GM23338 (cell line): ENCODE measurements around the gene FOXA1. TPM values are rescaled to one million over a fixed set of nuclear protein-coding genes. Genes with fewer than 3 reads are reported as not detected.

Experiments
- ATAC-seq: fragments of 200-7000 bp; cut with Tn5 transposase; 3 replicates; pipeline ENCODE4 v1.9.1; 2020
- DNase-seq: peaks from one replicate; pipeline ENCODE4 v3.0.0-alpha.2; 2015; ENCODE audit warnings: low spot score
- H2AFZ ChIP-seq: fragments of 200-600 bp; sonication (generic); 2 replicates; pipeline ENCODE4 v1.8.0; 2016; ENCODE audit warnings: antibody characterized with exemption, mild to moderate bottlenecking, moderate library complexity
- H3F3A ChIP-seq: fragments of 200-600 bp; sonication (generic); replicated peaks from 2 replicates; pipeline ENCODE4 v1.8.0; 2017; ENCODE audit warnings: antibody characterized with exemption, mixed run types, low read depth
- H3K27ac ChIP-seq: fragments of 200-600 bp; sonication (generic); 2 replicates; pipeline ENCODE4 v1.6.1; 2016; ENCODE audit warnings: low read depth
- H3K27me3 ChIP-seq: fragments of 200-600 bp; sonication (generic); 2 replicates; pipeline ENCODE4 v1.8.0; 2016; ENCODE audit warnings: mild to moderate bottlenecking, mixed run types, moderate library complexity; ENCODE audit not compliant: insufficient read depth
- H3K36me3 ChIP-seq: fragments of 200-600 bp; sonication (generic); 2 replicates; pipeline ENCODE4 v1.8.0; 2016; ENCODE audit warnings: mild to moderate bottlenecking; ENCODE audit not compliant: insufficient read depth
- H3K4me1 ChIP-seq: fragments of 200-600 bp; sonication (generic); 2 replicates; pipeline ENCODE4 v1.8.0; 2016; ENCODE audit warnings: mild to moderate bottlenecking, moderate library complexity; ENCODE audit not compliant: insufficient read depth
- H3K4me2 ChIP-seq: fragments of 200-600 bp; sonication (generic); 2 replicates; pipeline ENCODE4 v1.7.1; 2017; ENCODE audit warnings: mixed run types
- H3K4me3 ChIP-seq: fragments of 200-600 bp; sonication (generic); 2 replicates; pipeline ENCODE4 v1.6.1; 2016; ENCODE audit warnings: mixed run types
- H3K79me2 ChIP-seq: fragments of 200-600 bp; sonication (generic); replicated peaks from 2 replicates; pipeline ENCODE4 v1.8.0; 2017; ENCODE audit warnings: mild to moderate bottlenecking; ENCODE audit not compliant: insufficient read depth
- H3K9me2 ChIP-seq: fragments of 200-600 bp; sonication (generic); 2 replicates; pipeline ENCODE4 v1.8.0; 2017; ENCODE audit not compliant: insufficient read depth
- H4K20me1 ChIP-seq: fragments of 200-600 bp; sonication (generic); replicated peaks from 2 replicates; pipeline ENCODE4 v1.8.0; 2017; ENCODE audit warnings: mild to moderate bottlenecking; ENCODE audit not compliant: insufficient read depth
- H3K27ac Mint-ChIP-seq: 2 replicates; pipeline ENCODE4 v1.8.0; 2020; ENCODE audit warnings: inconsistent platforms, mild to moderate bottlenecking, moderate library complexity, mixed read lengths
- H3K27me3 Mint-ChIP-seq: 3 replicates; pipeline ENCODE4 v1.8.0; 2022; ENCODE audit warnings: low read depth, mild to moderate bottlenecking, moderate library complexity, mixed read lengths, inconsistent platforms; ENCODE audit not compliant: insufficient read depth, poor library complexity
- H3K36me3 Mint-ChIP-seq: 3 replicates; pipeline ENCODE4 v1.8.0; 2021; ENCODE audit warnings: low read depth, mild to moderate bottlenecking, inconsistent platforms, moderate library complexity, mixed read lengths
- H3K4me1 Mint-ChIP-seq: 3 replicates; pipeline ENCODE4 v1.8.0; 2020; ENCODE audit warnings: mild to moderate bottlenecking, inconsistent platforms, mixed read lengths
- H3K4me3 Mint-ChIP-seq: 3 replicates; pipeline ENCODE4 v1.8.0; 2021; ENCODE audit warnings: moderate library complexity, mild to moderate bottlenecking, inconsistent platforms, mixed read lengths
- H3K9me3 Mint-ChIP-seq: 3 replicates; pipeline ENCODE4 v1.8.0; 2020; ENCODE audit warnings: moderate library complexity, mild to moderate bottlenecking, inconsistent platforms, mixed read lengths
- EZH2 ChIP-seq: fragments of 200-600 bp; sonication (generic); IDR thresholded peaks from one replicate; pipeline ENCODE4 v1.8.0; 2017; ENCODE audit warnings: antibody characterized with exemption, mild to moderate bottlenecking, low read depth; ENCODE audit not compliant: unreplicated experiment
- EZH2phosphoT487 ChIP-seq: fragments of 200-600 bp; sonication (generic); IDR thresholded peaks from one replicate; pipeline ENCODE4 v1.8.1; 2018; ENCODE audit warnings: antibody characterized with exemption; ENCODE audit not compliant: unreplicated experiment
- ZNF114 ChIP-seq: fragments of 250-450 bp; sonication (Bioruptor Pico); IDR thresholded peaks from 2 replicates; pipeline ENCODE4 v1.5.0; 2020; ENCODE audit warnings: mild to moderate bottlenecking, moderate library complexity
- ZNF331 ChIP-seq: fragments of 250-450 bp; sonication (Bioruptor Pico); IDR thresholded peaks from 2 replicates; pipeline ENCODE4 v1.5.0; 2020; ENCODE audit warnings: low read depth, mild to moderate bottlenecking, moderate library complexity
- polyA plus RNA-seq: library from polyadenylated mRNA; unstranded; fragments of >200 nt; fragmentation: Nextera tagmentation; extraction: Ambion mirVana; gene quantifications from 2 replicates; pipeline ENCODE4 v1.2.1, GENCODE V29; 2016
- total RNA-seq: library from RNA; depleted of rRNA; stranded (reverse); fragments of >200 nt; shearing (Covaris generic); gene quantifications from 2 replicates; pipeline ENCODE4 v1.2.3, GENCODE V29; 2014
- TF ChIP-seq, protein P1 (sequence below): IDR thresholded peaks from 2 replicates; pipeline ENCODE4 v1.6.1; 2016; ENCODE audit warnings: antibody characterized with exemption
- TF ChIP-seq, protein P2 (sequence below), 2 experiments: fragments of 200-600 bp in 1 of 2; sonication (generic) in 1 of 2; conservative IDR thresholded peaks; 2 replicates each; pipeline versions ENCODE4 v1.5.1 to v1.6.1; 2016 to 2017; ENCODE audit warnings: antibody characterized with exemption in 2 of 2, low read depth in 2 of 2, mild to moderate bottlenecking in 2 of 2, moderate library complexity in 1 of 2
- TF ChIP-seq, protein P3 (sequence below): IDR thresholded peaks from one replicate; pipeline ENCODE4 v1.6.1; 2018; ENCODE audit warnings: antibody characterized with exemption; ENCODE audit not compliant: unreplicated experiment

Gene FOXA1
- total and polyA plus RNA-seq, 2 experiments from 2014 or later: not detected

DNA sequence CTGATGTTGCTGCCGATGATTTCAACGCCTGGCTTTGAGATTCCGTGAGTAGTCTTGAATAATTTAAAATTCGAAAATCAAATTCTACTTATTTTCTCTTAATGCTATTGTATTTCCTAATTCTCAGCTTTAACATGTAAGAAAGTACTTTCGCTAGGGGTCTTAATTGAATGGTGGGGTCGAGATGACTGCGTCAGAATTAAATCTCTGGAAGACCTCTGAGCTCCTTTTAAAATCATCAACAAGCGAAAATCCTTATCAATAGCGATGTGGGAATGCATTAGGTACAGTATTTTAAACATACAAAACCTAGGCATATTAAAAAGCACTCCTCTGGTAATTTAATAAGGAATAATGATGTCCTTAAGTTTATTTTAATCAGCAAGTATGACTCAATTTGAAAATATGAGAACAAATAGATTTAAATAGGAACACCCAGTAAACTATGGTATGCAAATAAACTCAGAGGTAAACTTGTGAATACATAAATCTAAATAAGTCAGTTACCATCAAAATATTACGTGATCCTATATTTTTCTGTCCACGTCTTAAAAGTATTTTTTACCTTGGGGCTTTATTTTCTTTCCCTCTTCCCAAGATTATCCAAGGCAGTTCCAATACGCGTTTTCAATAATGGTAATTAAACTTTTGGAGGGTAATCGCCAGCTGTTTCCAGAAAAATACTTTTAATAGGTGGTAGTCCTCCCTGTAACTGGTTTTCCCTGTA is 1.4 kb downstream of the FOXA1 start:
- Histone ChIP-seq H3K27ac (no peak overlapping the region), H3K36me3 (no peaks in the 10 kb centered on the region), H3F3A (peaks cover 17% of the 10 kb centered on the region), H3K4me3 (0 out of 2 replicates have a peak overlapping the region, but pooled peaks have one; percentile 50), H3K79me2 (no peaks in the 10 kb centered on the region), H3K27me3 (peaks cover 99% of the 10 kb centered on the region), H4K20me1 (peaks cover 40% of the 10 kb centered on the region), H3K4me2 (0 out of 2 replicates have a peak overlapping the region, but pooled peaks have one; percentile 76), H3K4me1 (peaks cover 52% of the 10 kb centered on the region), H3K9me2 (no peaks in the 10 kb centered on the region), H2AFZ (no peak overlapping the region)
- Mint-ChIP-seq H3K36me3 (no peaks in the 10 kb centered on the region; the same call in 2 of the 3 replicates), H3K4me3 (peak overlapping the region; percentile 76), H3K9me3 (no peaks in the 10 kb centered on the region; the same call in 2 of the 3 replicates), H3K4me1 (peaks cover 49% of the 10 kb centered on the region), H3K27ac (no peak overlapping the region), H3K27me3 (peaks cover 90% of the 10 kb centered on the region)
- no peak for ATAC-seq
- no peak for DNase-seq
- TF ChIP-seq, protein P1, sequence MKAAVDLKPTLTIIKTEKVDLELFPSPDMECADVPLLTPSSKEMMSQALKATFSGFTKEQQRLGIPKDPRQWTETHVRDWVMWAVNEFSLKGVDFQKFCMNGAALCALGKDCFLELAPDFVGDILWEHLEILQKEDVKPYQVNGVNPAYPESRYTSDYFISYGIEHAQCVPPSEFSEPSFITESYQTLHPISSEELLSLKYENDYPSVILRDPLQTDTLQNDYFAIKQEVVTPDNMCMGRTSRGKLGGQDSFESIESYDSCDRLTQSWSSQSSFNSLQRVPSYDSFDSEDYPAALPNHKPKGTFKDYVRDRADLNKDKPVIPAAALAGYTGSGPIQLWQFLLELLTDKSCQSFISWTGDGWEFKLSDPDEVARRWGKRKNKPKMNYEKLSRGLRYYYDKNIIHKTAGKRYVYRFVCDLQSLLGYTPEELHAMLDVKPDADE: no peak
- peak; percentile 11 for TF ChIP-seq EZH2

DNA sequence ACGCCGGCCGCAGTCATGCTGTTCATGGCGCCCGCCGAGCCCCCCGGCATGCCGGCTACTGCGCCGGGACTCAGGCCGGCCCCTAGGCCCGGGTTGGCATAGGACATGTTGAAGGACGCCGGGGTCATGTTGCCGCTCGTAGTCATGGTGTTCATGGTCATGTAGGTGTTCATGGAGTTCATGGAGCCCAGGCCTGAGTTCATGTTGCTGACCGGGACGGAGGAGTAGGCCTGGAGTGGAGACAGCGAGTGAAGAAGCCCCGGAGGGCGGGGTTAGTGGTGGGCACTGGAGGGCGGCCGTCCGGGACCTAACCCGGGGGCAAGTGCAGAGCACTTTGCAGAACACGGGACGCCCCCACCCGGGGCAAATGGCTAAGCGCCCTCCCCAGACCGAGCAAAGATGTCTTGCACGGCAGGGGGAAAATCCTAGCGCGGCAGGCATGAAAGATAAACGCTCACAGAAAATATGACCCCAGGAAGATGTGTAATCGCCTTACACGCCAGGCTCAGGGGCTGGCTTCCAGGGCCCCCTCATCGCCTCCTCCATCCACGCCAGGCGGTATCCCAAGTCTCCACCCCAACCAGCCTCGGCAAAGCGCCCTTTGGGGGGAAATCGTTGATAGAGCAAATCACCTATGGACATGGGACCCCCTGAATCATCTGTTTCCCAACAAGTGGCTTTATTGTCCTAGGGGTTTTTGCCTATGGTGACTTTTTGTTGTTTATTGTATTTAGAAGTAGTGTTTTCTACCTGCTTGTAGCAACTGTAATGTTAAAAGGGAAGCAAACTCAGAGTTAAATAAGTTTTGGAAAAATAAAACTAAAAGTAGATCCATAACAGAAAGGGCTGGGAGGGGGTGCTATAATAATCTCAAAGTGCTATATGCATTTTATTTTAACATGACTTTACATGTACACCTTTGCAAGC is 2.3 kb downstream of the FOXA1 start:
- no peaks in the 10 kb centered on the region; the same call in 2 of the 3 replicates for H3K36me3 Mint-ChIP-seq
- peak overlapping the region; percentile 53 for H3K4me3 Mint-ChIP-seq
- Histone ChIP-seq H3K4me2 (peak overlapping the region; percentile 80), H3K4me1 (peaks cover 52% of the 10 kb centered on the region), H3K79me2 (no peaks in the 10 kb centered on the region), H3F3A (peaks cover 19% of the 10 kb centered on the region), H4K20me1 (peaks cover 40% of the 10 kb centered on the region), H3K9me2 (no peaks in the 10 kb centered on the region), H3K4me3 (peak overlapping the region; percentile 49; the same call in 1 of the 2 replicates), H3K27me3 (peaks cover 99% of the 10 kb centered on the region), H2AFZ (0 out of 2 replicates have a peak overlapping the region, but pooled peaks have one; percentile 69), H3K27ac (no peak overlapping the region), H3K36me3 (no peaks in the 10 kb centered on the region)
- no peak overlapping the region for H3K27ac Mint-ChIP-seq
- TF ChIP-seq ZNF331 (no peak), EZH2 (peak; percentile 77), EZH2phosphoT487 (peak; percentile 25), ZNF114 (no peak)
- TF ChIP-seq, protein P2, sequence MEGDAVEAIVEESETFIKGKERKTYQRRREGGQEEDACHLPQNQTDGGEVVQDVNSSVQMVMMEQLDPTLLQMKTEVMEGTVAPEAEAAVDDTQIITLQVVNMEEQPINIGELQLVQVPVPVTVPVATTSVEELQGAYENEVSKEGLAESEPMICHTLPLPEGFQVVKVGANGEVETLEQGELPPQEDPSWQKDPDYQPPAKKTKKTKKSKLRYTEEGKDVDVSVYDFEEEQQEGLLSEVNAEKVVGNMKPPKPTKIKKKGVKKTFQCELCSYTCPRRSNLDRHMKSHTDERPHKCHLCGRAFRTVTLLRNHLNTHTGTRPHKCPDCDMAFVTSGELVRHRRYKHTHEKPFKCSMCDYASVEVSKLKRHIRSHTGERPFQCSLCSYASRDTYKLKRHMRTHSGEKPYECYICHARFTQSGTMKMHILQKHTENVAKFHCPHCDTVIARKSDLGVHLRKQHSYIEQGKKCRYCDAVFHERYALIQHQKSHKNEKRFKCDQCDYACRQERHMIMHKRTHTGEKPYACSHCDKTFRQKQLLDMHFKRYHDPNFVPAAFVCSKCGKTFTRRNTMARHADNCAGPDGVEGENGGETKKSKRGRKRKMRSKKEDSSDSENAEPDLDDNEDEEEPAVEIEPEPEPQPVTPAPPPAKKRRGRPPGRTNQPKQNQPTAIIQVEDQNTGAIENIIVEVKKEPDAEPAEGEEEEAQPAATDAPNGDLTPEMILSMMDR (conservative IDR thresholded peaks at IDR 0.05; ENCODE audit: low read depth in 2 of 2): no peak
- TF ChIP-seq, protein P3, sequence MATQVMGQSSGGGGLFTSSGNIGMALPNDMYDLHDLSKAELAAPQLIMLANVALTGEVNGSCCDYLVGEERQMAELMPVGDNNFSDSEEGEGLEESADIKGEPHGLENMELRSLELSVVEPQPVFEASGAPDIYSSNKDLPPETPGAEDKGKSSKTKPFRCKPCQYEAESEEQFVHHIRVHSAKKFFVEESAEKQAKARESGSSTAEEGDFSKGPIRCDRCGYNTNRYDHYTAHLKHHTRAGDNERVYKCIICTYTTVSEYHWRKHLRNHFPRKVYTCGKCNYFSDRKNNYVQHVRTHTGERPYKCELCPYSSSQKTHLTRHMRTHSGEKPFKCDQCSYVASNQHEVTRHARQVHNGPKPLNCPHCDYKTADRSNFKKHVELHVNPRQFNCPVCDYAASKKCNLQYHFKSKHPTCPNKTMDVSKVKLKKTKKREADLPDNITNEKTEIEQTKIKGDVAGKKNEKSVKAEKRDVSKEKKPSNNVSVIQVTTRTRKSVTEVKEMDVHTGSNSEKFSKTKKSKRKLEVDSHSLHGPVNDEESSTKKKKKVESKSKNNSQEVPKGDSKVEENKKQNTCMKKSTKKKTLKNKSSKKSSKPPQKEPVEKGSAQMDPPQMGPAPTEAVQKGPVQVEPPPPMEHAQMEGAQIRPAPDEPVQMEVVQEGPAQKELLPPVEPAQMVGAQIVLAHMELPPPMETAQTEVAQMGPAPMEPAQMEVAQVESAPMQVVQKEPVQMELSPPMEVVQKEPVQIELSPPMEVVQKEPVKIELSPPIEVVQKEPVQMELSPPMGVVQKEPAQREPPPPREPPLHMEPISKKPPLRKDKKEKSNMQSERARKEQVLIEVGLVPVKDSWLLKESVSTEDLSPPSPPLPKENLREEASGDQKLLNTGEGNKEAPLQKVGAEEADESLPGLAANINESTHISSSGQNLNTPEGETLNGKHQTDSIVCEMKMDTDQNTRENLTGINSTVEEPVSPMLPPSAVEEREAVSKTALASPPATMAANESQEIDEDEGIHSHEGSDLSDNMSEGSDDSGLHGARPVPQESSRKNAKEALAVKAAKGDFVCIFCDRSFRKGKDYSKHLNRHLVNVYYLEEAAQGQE: no peak
- peaks cover 90% of the 10 kb centered on the region for H3K27me3 Mint-ChIP-seq
- ATAC-seq (peak; percentile 1; the same call in 2 of the 3 replicates), DNase-seq (peak; percentile 35)
- peaks cover 50% of the 10 kb centered on the region for H3K4me1 Mint-ChIP-seq
- no peaks in the 10 kb centered on the region; the same call in 2 of the 3 replicates for H3K9me3 Mint-ChIP-seq
